H1 (cell line): ENCODE data around the gene DMBX1. TPM values are rescaled to one million over a fixed set of nuclear protein-coding genes. Genes with fewer than 3 reads are reported as not detected.
A peak's percentile ranks its signal among the peaks of the same experiment; 100 is the strongest.

ENCODE experiments used
- CTCF ChIA-PET: fragments of 300-600 bp; sonication (Branson Sonifier 250); formaldehyde crosslinking; loops from one replicate; lab custom pipeline; 2021; ENCODE audit not compliant: partially characterized antibody; lab: Charles Lee
- POLR2A ChIA-PET: fragments of 300-600 bp; sonication (Branson Sonifier 250); formaldehyde crosslinking; loops from one replicate; lab custom pipeline; 2021; ENCODE audit warnings: inconsistent platforms; ENCODE audit not compliant: partially characterized antibody; lab: Charles Lee
- DNase-seq, 2 experiments: peaks; one replicate each; pipeline versions ENCODE4 v3.0.0 to v3.0.0-alpha.2; 2010 to 2022; ENCODE audit warnings: low spot score in 2 of 2, low read depth in 1 of 2, mixed read lengths in 1 of 2
- FAIRE-seq: peaks from 2 replicates; lab custom pipeline; 2011; peaks lifted over from hg19 to GRCh38; lab: Jason Lieb, UNC
- H2AFZ ChIP-seq: 2 replicates; pipeline ENCODE4 v1.8.1; 2012; ENCODE audit warnings: low read length, inconsistent platforms
- H2AK5ac ChIP-seq: 2 replicates; pipeline ENCODE4 v1.6.1; 2013; ENCODE audit warnings: low read depth, low read length
- H2BK120ac ChIP-seq: replicated peaks from 2 replicates; pipeline ENCODE3; 2013; ENCODE audit warnings: low read depth, low read length, inconsistent platforms
- H2BK12ac ChIP-seq: 2 replicates; pipeline ENCODE4 v1.6.1; 2013; ENCODE audit warnings: low read depth, low read length
- H2BK15ac ChIP-seq: 2 replicates; pipeline ENCODE4 v1.6.1; 2013; ENCODE audit warnings: low read length
- H2BK20ac ChIP-seq: 2 replicates; pipeline ENCODE4 v1.6.1; 2013; ENCODE audit warnings: low read length
- H2BK5ac ChIP-seq: 2 replicates; pipeline ENCODE4 v1.6.1; 2013; ENCODE audit warnings: low read depth, low read length
- H3K14ac ChIP-seq: 2 replicates; pipeline ENCODE4 v1.6.1; 2013; ENCODE audit warnings: inconsistent platforms; ENCODE audit not compliant: insufficient read length
- H3K18ac ChIP-seq: 2 replicates; pipeline ENCODE4 v1.6.1; 2013; ENCODE audit warnings: low read length; ENCODE audit errors: extremely low read depth
- H3K23ac ChIP-seq: 2 replicates; pipeline ENCODE4 v1.6.1; 2013; ENCODE audit warnings: inconsistent platforms; ENCODE audit not compliant: insufficient read length
- H3K23me2 ChIP-seq: 2 replicates; pipeline ENCODE4 v1.6.1; 2013; ENCODE audit warnings: low read depth, low read length
- H3K27ac ChIP-seq: 2 replicates; pipeline ENCODE4 v1.6.1; 2011; ENCODE audit warnings: low read depth, low read length, inconsistent platforms
- H3K27me3 ChIP-seq, 4 experiments: replicated peaks in 1 of 4; 1 replicate in 1 of 4; 2 replicates in 3 of 4; pipeline versions ENCODE4 v1.6.1 to v1.8.1; 2011 to 2013; ENCODE audit warnings: low read length in 3 of 4, mild to moderate bottlenecking in 3 of 4, inconsistent platforms in 2 of 4, mixed read lengths in 2 of 4, moderate library complexity in 1 of 4; ENCODE audit not compliant: control insufficient read depth in 3 of 4, insufficient read depth in 3 of 4; ENCODE audit errors: extremely low read depth in 1 of 4
- H3K36me3 ChIP-seq, 4 experiments: 2 replicates each; pipeline versions ENCODE4 v1.6.1 to v1.8.1; 2011 to 2013; ENCODE audit warnings: mild to moderate bottlenecking in 4 of 4, low read length in 3 of 4, moderate library complexity in 2 of 4, control low read depth in 1 of 4, inconsistent platforms in 1 of 4; ENCODE audit not compliant: insufficient read depth in 4 of 4, control insufficient read depth in 2 of 4
- H3K4ac ChIP-seq: replicated peaks from 2 replicates; pipeline ENCODE3; 2013; ENCODE audit warnings: low read length, low read depth, mixed read lengths, inconsistent platforms; ENCODE audit not compliant: insufficient read length
- H3K4me1 ChIP-seq, 4 experiments: replicated peaks in 1 of 4; 1 replicate in 1 of 4; 2 replicates in 3 of 4; pipeline versions ENCODE4 v1.6.1 to v1.8.1; 2011 to 2013; ENCODE audit warnings: low read length in 3 of 4, inconsistent platforms in 2 of 4, mixed read lengths in 1 of 4; ENCODE audit not compliant: insufficient read depth in 4 of 4, control insufficient read depth in 3 of 4
- H3K4me2 ChIP-seq, 2 experiments: 2 replicates each; pipeline versions ENCODE4 v1.6.1 to v1.8.1; 2011 to 2013; ENCODE audit warnings: low read depth in 2 of 2, low read length in 2 of 2, control low read depth in 1 of 2, inconsistent platforms in 1 of 2, mild to moderate bottlenecking in 1 of 2; ENCODE audit not compliant: insufficient read depth in 1 of 2
- H3K4me3 ChIP-seq, 4 experiments: fragments of 200-600, 300-600 bp in 1 of 4; sonication (generic), shearing (Covaris generic), sonication (Bioruptor Twin) in 1 of 4; 2 replicates each; pipeline versions ENCODE4 v1.5.1 to v1.8.1; 2011 to 2016; ENCODE audit warnings: low read length in 4 of 4, low read depth in 3 of 4, control low read depth in 2 of 4, inconsistent platforms in 2 of 4, mild to moderate bottlenecking in 2 of 4, mixed read lengths in 1 of 4, moderate library complexity in 1 of 4; ENCODE audit not compliant: insufficient read depth in 2 of 4; ENCODE audit errors: extremely low read depth in 1 of 4
- H3K56ac ChIP-seq: replicated peaks from 2 replicates; pipeline ENCODE3; 2013; ENCODE audit warnings: low read depth, mild to moderate bottlenecking, mixed read lengths, low read length, inconsistent platforms; ENCODE audit not compliant: insufficient read length
- H3K79me1 ChIP-seq: 2 replicates; pipeline ENCODE4 v1.6.1; 2013; ENCODE audit warnings: low read depth, low read length, control low read depth
- H3K79me2 ChIP-seq, 2 experiments: 2 replicates each; pipeline versions ENCODE4 v1.6.1 to v1.8.1; 2012 to 2013; ENCODE audit warnings: low read length in 2 of 2, mild to moderate bottlenecking in 2 of 2, inconsistent platforms in 1 of 2; ENCODE audit not compliant: insufficient read depth in 2 of 2, control insufficient read depth in 1 of 2
- H3K9ac ChIP-seq, 4 experiments: replicated peaks in 1 of 4; 1 replicate in 1 of 4; 2 replicates in 3 of 4; pipeline versions ENCODE4 v1.6.1 to v1.8.1; 2011 to 2013; ENCODE audit warnings: low read depth in 3 of 4, low read length in 3 of 4, control low read depth in 2 of 4, mild to moderate bottlenecking in 2 of 4, moderate library complexity in 2 of 4, inconsistent platforms in 1 of 4; ENCODE audit errors: extremely low read depth in 1 of 4
- H3K9me3 ChIP-seq, 2 experiments: 2 replicates each; pipeline versions ENCODE4 v1.6.1 to v1.8.1; 2012 to 2013; ENCODE audit warnings: mild to moderate bottlenecking in 2 of 2, moderate library complexity in 2 of 2, control low read depth in 1 of 2, inconsistent platforms in 1 of 2, low read depth in 1 of 2, low read length in 1 of 2, mixed read lengths in 1 of 2; ENCODE audit not compliant: insufficient read depth in 2 of 2
- H4K20me1 ChIP-seq, 2 experiments: replicated peaks in 1 of 2; 2 replicates each; pipeline versions ENCODE3 to v1.8.1; 2011 to 2013; ENCODE audit warnings: inconsistent platforms in 2 of 2, low read length in 2 of 2, mild to moderate bottlenecking in 1 of 2; ENCODE audit not compliant: insufficient read depth in 2 of 2, control insufficient read depth in 1 of 2
- H4K5ac ChIP-seq: 2 replicates; pipeline ENCODE4 v1.6.1; 2013; ENCODE audit warnings: low read length, low read depth, mixed read lengths, inconsistent platforms; ENCODE audit not compliant: insufficient read length
- H4K8ac ChIP-seq: 2 replicates; pipeline ENCODE4 v1.8.0; 2013; ENCODE audit warnings: mild to moderate bottlenecking, moderate library complexity, low read length, inconsistent platforms; ENCODE audit not compliant: insufficient read depth; ENCODE audit errors: extremely low read depth
- H4K91ac ChIP-seq: replicated peaks from 2 replicates; pipeline ENCODE3; 2013; ENCODE audit warnings: low read length, mixed read lengths, inconsistent platforms; ENCODE audit not compliant: insufficient read length
- NANOG ChIP-seq: IDR thresholded peaks from 2 replicates; pipeline ENCODE4 v1.6.1; 2011; ENCODE audit warnings: low read length, low read depth, mild to moderate bottlenecking, inconsistent platforms; ENCODE audit not compliant: insufficient read depth, poor library complexity, severe bottlenecking
- SIN3A ChIP-seq, 2 experiments: IDR thresholded peaks in 1 of 2; conservative IDR thresholded peaks in 1 of 2; 2 replicates each; pipeline ENCODE4 v1.6.1; 2011 to 2012; ENCODE audit warnings: low read length in 2 of 2, improper control_type of control experiment in 1 of 2, low read depth in 1 of 2, mild to moderate bottlenecking in 1 of 2
- TAF1 ChIP-seq: IDR thresholded peaks from 2 replicates; pipeline ENCODE4 v1.6.1; 2011; ENCODE audit warnings: mild to moderate bottlenecking, low read depth, low read length
- WGBS, 2 experiments: shearing (Covaris generic) in 1 of 2; methylation state at CpG; one replicate each; pipeline versions ENCODE4 v1.1.6 to v1.1.7; 2013 to 2015; ENCODE audit warnings: low lambda C conversion rate in 2 of 2, mixed read lengths in 2 of 2, inconsistent platforms in 1 of 2, low coverage in 1 of 2, missing lambda C conversion rate in 1 of 2; ENCODE audit not compliant: insufficient replicate concordance in 2 of 2, insufficient coverage in 1 of 2, insufficient read length in 1 of 2; ENCODE audit errors: extremely low coverage in 1 of 2, missing lambda C conversion rate in 1 of 2; 5-methylcytosine and 5-hydroxymethylcytosine counted together
- polyA plus RNA-seq, 7 experiments: library from polyadenylated mRNA; depleted of rRNA in 3 of 7; stranded (reverse) in 5 of 7; unstranded in 2 of 7; fragments of >200 nt in 5 of 7; fragments of 200-250 nt in 2 of 7; gene quantifications; 1 replicate in 5 of 7; 2 replicates in 1 of 7; 4 replicates in 1 of 7; pipeline versions ENCODE4 v1.2.1 to v1.2.3, GENCODE V29; 2011 to 2013; ENCODE audit warnings: missing spikeins in 2 of 7, mixed read lengths in 2 of 7
- total RNA-seq: library from RNA; stranded (reverse); fragmentation: NEBNext Ultra II Directional; extraction: Animal tissue kit (Norgen Biotek cat#: 25700); gene quantifications from 2 replicates; pipeline ENCODE4 v1.2.1, GENCODE V29; 2021

The DMBX1 gene
- total and polyA plus RNA-seq, 2 of the 8 experiments (the other 6 are each of a cell fraction or from before 2014, with no cell fraction given): 0.23 to 0.30 TPM

DNA sequence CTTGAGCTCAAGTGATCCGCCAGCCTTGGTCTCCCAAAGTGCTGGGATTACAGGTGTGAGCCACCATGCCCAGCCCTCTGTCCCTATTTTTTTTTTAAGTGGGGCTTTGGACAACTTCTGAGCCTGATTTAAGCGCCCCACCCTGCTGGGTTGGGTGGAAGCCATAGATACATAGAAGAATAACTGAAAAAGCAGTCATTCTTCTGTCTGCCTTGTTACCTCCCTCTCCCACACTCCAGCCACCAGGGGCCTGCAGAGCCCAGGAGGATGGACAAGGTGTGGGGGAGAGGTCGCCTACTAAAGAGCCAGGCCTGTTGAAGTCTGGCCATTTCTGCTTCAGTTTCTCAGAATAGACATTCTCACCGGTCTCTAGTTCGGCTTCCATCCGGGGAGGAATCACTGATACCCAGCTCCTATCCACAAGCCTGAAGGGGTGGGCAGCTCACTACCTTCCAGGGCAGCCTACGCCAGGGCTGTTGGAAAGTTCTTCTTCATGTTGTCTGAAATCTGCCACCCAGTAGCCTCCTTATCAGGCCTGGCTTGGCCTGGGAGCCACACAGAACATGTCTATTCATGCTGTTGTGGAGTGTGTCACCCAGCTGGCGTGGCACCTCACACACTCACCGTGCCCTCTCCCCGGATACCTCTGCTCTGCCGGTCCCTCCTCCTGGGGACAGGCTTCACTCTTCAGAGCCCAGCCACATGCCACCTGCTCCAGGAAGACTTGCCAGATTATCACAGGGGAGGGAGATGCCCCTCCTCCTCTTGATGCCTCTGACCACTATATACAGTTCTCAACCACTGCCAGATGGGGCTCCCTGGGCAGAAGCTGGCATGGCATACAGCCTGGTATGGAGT lies 34.1 kb downstream of the DMBX1 start:
- H2BK12ac ChIP-seq: no peak overlapping the region
- no peak for DNase-seq
- H3K36me3 ChIP-seq: no peaks in the 10 kb centered on the region
- no peak overlapping the region for H2AFZ ChIP-seq
- H3K79me2 ChIP-seq: no peaks in the 10 kb centered on the region
- no peak overlapping the region for H3K4me3 ChIP-seq
- peaks cover 17 to 49% (median 28%) of the 10 kb centered on the region in 4 experiments for H3K4me1 ChIP-seq
- H3K23ac ChIP-seq: no peak overlapping the region
- peak overlapping the region; percentile 10; the same call in 1 of the 2 replicates for H3K18ac ChIP-seq
- H3K9me3 ChIP-seq: no peaks in the 10 kb centered on the region
- H3K14ac ChIP-seq: no peak overlapping the region
- no peak overlapping the region for H3K4me2 ChIP-seq
- H2BK5ac ChIP-seq: no peak overlapping the region
- no peak for FAIRE-seq
- H3K9ac ChIP-seq: no peak overlapping the region
- H4K8ac ChIP-seq: no peak overlapping the region
- 87% methylated on average over 11 of the region's 11 CpGs; no CpG with 5 or more reads in 1 of the 2 experiments for WGBS, 2 experiments
- H3K4ac ChIP-seq: no peak overlapping the region
- no peaks in the 10 kb centered on the region for H3K79me1 ChIP-seq
- peaks cover 1 to 2% of the 10 kb centered on the region in 2 experiments for H4K20me1 ChIP-seq
- H4K91ac ChIP-seq: no peak overlapping the region
- no peak overlapping the region for H2BK15ac ChIP-seq
- no peak overlapping the region for H2BK120ac ChIP-seq
- H2BK20ac ChIP-seq: no peak overlapping the region
- H3K27ac ChIP-seq: no peak overlapping the region
- CTCF ChIA-PET: interaction anchor here (0.6 to 18.9 kb wide), 13 partner anchors 7 to 110 kb away, joined by 3 to 287 read pairs (median 6); partner anchors contain the start of gene DMBX1
- POLR2A ChIA-PET: no interaction called here
- no peak overlapping the region for H2AK5ac ChIP-seq
- peaks cover 12 to 60% (median 49%) of the 10 kb centered on the region in 4 experiments for H3K27me3 ChIP-seq
- H3K56ac ChIP-seq: no peak overlapping the region
- H3K23me2 ChIP-seq: no peaks in the 10 kb centered on the region
- H4K5ac ChIP-seq: no peak overlapping the region
- no peak for TF ChIP-seq SIN3A (conservative IDR thresholded peaks at IDR 0.05 in 1 of 2, IDR thresholded peaks at IDR 0.05 in 1 of 2; ENCODE audit: low read depth in 1 of 2, low read length in 2 of 2)
- TF ChIP-seq NANOG: no peak
- no peak for TF ChIP-seq TAF1
